ES-I3 (cell line): ENCODE data around the gene ZNF772.
A peak's percentile ranks its signal among the peaks of the same experiment; 100 is the strongest.

Experiments
- H3K36me3 ChIP-seq: 2 replicates; pipeline ENCODE4 v1.6.1; 2013; ENCODE audit warnings: mild to moderate bottlenecking, low read length, control low read depth, moderate library complexity; ENCODE audit not compliant: insufficient read depth
- H3K4me1 ChIP-seq: 2 replicates; pipeline ENCODE4 v1.6.1; 2013; ENCODE audit warnings: mild to moderate bottlenecking, control low read depth, low read length; ENCODE audit not compliant: insufficient read depth
- H3K9ac ChIP-seq: 2 replicates; pipeline ENCODE4 v1.6.1; 2013; ENCODE audit warnings: low read depth, mild to moderate bottlenecking, low read length, moderate library complexity
- H3K9me3 ChIP-seq: 2 replicates; pipeline ENCODE4 v1.6.1; 2013; ENCODE audit warnings: mild to moderate bottlenecking, low read length, moderate library complexity; ENCODE audit not compliant: control insufficient read depth, insufficient read depth

The ZNF772 gene

DNA sequence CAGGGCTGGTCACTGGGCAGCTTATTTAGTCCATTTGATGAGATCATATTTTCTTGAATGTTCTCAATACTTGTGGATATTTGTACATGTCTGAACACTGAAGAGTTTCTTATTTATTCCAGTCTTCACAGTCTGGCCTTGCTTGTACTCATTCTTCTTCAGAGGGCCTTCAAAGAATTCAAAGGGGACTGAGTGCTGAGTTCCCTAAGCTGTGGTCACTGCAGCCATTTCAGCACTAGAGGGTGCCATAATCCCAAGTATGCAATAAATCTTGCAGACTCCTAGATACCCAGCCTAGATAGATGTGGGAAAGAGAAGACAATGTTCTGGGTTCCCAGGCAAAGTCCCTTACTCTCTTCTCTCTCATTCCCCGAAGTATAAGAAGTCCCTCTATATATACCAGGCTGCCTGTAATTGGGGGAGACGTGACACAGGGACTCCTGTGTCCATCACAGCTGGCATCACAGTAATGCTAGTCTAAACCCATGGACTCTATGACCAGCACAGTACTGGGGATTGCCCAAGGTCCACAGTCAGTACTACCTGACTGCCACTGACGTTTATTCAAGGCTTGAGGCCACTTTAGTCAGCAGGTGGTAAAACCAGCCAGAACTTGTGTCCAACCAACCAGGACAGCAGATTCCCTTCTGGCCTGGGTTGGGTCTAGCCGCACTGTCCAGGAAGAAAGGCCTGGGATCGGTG, 11.5 kb downstream of the ZNF772 start:
- Histone ChIP-seq H3K4me1 (no peaks in the 10 kb centered on the region), H3K36me3 (peaks cover 7% of the 10 kb centered on the region; the same call in 1 of the 2 replicates), H3K9ac (no peak overlapping the region), H3K9me3 (peaks cover 26% of the 10 kb centered on the region)

DNA sequence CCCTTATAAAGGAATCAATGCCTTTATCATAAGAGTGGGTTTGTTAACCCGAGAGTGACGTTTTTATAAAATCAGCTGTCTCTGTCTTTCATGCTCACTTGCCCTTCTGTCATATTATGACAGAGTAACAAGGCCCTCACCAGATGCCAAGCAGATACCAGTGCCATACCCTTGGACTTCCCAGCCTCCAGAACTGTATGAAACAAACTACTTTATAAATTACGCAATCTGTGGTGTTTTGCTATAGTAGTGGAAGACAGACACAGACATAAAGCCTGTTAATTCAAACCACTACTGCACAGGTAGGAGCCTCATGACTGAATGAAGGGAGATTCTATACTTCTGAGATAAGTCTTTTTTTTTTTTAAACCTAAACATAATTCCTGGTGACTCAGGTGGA, 25.1 kb downstream of the ZNF772 start:
- H3K9me3 ChIP-seq = no peaks in the 10 kb centered on the region
- H3K4me1 ChIP-seq = no peaks in the 10 kb centered on the region
- no peak overlapping the region for H3K9ac ChIP-seq
- H3K36me3 ChIP-seq = no peaks in the 10 kb centered on the region; the same call in 1 of the 2 replicates

DNA sequence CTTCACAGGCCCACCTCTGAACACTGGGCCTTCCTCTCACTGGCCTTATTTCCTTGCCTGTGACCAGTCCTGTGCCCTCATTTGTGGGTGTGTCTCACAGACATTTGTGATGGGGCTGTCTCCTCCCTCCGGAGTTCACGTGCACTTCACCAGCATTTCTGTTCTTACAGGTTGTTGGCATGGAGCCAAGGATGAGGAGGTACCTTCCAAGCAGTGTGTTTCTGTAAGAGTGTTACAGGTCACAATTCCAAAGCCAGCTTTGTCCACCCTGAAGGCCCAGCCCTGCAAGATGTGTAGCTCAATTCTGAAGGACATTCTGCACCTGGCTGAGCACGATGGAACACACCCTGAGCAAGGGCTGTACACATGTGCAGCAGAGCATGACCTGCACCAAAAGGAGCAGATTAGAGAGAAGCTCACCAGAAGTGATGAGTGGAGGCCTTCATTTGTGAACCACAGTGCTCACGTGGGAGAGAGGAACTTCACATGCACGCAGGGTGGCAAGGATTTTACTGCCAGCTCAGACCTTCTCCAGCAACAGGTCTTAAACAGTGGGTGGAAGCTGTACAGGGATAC, 34.2 kb downstream of the ZNF772 start:
- Histone ChIP-seq H3K4me1 (no peaks in the 10 kb centered on the region), H3K36me3 (peaks cover 10% of the 10 kb centered on the region; the same call in 1 of the 2 replicates), H3K9me3 (no peaks in the 10 kb centered on the region; the same call in 1 of the 2 replicates)

DNA sequence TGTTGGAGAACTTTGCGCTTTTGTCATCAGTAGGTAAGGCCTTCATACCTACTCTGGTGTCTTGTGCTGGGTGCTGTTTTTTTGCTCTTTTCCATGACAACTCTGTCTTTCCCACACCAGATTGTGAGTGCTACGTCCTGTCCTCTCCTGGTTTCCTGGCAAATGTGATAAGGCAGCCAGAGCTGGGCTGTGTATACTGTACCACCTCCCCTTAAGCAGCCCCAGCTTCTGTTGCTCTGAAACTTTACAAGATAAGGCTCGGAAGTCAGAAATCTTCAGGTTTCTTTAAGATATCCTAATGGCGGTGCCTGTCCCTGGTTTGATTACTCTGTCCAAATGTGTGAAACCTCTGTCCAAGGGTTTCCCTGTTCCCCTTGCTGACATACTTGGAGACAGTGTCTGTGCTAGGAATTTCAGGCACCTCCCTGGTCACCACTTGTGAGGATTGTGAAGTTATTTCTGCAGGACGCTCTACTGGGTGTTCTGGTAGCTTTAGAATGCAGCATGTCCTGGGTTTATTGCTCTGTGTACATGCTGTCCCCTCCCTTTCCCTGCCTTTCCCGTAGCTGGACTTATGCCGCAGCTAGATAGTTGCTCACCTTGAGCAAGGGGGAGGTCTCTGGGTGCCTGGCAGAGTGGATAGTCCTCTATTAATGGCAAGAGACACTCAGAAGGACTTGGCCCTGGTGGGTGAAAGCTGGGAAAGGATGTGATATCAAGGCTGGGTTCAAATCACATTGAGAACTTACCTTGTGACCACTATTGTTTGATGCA, 35.2 kb downstream of the ZNF772 start:
- Histone ChIP-seq H3K9ac (no peak overlapping the region), H3K9me3 (no peaks in the 10 kb centered on the region; the same call in 1 of the 2 replicates), H3K4me1 (no peaks in the 10 kb centered on the region), H3K36me3 (peaks cover 10% of the 10 kb centered on the region; the same call in 1 of the 2 replicates)

More for the DNA sequence above, 34.2 kb downstream of the ZNF772 start:
- H3K9ac ChIP-seq = no peak overlapping the region

DNA sequence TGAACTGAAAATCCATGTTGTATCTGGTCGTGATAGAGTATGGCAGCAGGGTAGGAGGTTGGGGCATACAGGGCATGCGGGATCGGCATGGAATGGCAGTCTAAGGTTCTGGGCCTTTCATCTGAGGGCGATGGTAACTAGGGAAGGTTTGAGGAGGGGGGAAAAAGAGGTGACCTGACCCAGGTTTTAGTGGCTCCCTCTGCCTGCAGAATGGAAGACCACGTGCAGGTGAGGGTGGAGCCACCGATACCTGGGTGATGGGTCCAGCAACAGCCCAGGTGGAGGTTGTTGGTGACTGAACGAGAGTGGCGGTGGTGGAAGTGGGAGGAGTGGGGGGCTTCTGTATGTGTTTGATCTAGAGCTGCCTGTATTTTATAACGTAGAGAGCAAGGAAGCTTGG, 38.4 kb downstream of the ZNF772 start:
- H3K9me3 ChIP-seq = no peaks in the 10 kb centered on the region
- H3K36me3 ChIP-seq = peaks cover 7% of the 10 kb centered on the region; the same call in 1 of the 2 replicates
- H3K9ac ChIP-seq = no peak overlapping the region
- peaks cover 7% of the 10 kb centered on the region; the same call in 1 of the 2 replicates for H3K4me1 ChIP-seq

DNA sequence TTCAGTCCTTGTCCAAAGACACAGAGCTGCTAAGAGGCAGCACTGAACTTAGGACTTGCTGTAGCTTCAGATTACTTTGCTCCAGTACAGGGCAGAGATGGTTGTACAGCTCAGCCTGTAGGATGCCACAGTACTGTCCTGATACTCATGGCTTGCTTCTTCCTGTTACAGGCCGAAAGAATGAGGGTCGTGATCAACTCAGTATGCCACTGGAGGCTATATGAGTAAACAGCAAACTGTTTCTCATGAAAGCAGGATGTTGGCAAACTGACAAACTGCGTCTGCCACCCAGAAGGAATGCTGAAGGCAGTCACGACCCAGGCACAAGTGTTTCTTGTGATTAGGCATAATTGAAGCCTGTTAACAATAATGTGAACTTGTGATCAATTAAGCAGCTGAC, 39.4 kb downstream of the ZNF772 start:
- no peaks in the 10 kb centered on the region for H3K36me3 ChIP-seq
- no peak overlapping the region for H3K9ac ChIP-seq
- H3K4me1 ChIP-seq = peaks cover 10% of the 10 kb centered on the region; the same call in 1 of the 2 replicates
- H3K9me3 ChIP-seq = no peaks in the 10 kb centered on the region

DNA sequence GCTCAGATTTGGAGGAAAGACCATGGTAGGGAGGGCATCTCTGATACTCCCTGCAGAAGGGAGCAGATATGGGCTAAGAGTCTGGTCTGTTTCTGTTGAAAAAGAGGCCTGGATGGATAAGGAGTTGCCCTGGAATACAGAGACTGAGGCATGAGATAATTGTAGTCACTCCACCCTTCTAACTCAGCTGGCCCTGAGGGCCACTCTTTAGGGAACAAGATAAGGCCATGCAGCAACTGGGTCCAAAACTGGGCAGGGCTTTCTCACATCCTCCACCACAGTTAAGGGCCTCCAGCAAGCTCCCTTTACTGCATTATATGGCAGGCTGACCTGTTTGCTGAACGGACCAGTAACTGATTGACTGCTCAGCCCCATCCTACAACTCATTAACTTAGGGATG, 40.9 kb downstream of the ZNF772 start:
- Histone ChIP-seq H3K36me3 (no peaks in the 10 kb centered on the region), H3K9me3 (no peaks in the 10 kb centered on the region), H3K4me1 (peaks cover 10% of the 10 kb centered on the region; the same call in 1 of the 2 replicates), H3K9ac (peak overlapping the region; percentile 89)

DNA sequence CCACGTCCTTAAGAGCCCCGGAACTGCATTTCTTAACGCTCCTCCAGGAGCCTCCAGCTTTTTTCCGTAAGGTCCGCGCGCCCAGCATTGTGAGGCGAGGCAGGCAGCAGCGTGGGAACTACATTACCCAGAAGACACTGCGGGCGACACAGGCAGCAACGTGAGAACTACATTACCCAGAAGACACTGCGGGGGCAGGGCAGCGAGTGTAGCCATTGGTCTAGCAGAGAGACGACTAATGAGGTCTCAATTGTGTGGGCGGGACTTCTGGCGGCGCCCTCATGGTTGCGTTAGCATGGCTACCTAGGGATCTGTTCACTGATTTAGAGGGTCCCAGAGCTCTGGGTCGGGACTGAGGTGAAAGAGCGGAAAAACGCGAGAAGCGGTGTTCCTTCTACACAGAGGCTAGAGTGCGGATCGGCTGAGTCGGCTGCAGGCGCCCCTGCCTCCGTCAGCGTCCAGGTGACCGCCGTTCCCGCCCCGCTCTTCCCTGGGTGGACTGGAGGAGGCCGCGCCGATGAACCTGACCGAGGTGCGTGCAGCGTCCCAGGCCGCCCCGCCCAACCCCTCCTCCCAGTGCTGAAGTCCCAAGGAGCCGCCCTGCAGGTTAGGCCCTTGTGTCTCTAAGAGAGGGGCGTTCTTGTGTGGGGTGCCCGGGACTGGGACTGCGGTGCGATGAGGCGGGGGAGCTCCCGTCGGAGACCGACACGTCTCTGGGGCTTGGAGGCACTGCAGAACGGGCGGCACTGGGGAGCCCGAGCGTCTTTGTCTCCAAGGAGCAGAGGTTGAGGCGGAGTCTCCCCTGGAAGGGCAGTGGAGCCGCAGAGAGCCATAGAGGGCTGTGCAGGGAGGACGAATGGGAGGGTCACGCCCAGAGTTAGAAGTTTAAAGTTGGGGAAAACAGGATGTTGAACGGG, 42.0 kb downstream of the ZNF772 start, which contains the start of gene ZNF749:
Gene ZNF749 (plus strand): TSS at position 264 of the 917 bp plus-strand sequence. CDS start 254 bp downstream, at position 518.
- H3K9me3 ChIP-seq = no peaks in the 10 kb centered on the region
- H3K36me3 ChIP-seq = no peaks in the 10 kb centered on the region
- H3K9ac ChIP-seq = peak within 1 kb of the TSS; percentile 89
- H3K4me1 ChIP-seq = peaks cover 10% of the 10 kb centered on the region; the same call in 1 of the 2 replicates

DNA sequence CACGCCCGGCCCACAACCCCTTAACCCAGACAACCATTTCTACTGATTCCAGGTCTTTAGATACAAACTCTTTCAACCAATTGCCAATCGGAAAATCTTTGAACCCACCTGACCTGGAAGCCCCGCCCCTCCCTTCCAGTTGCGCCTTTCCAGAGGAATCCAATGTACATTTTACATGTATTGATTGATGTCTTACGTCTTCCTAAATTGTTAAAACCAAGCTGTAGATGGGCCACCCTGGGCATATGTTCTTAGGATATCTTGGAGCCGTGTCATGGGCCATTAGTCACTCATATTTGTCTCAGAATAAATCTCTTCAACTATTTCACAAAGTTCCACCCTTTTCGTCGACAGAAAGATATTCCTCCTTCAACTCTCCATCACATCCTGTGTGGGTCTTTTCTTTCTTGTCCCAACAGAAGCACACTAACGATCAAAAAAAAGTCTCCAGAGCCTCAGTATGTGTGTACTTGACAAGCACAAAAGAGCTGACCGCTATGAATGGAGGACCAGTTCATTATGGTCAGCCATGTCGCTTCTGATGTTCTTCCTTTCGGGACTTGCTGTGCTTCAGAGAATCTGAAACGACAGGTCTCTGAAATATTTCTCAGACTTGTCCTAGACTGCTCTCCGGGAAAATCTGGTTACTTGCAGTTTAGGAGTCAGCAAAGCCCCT, 42.8 kb downstream of the ZNF772 start:
- peak overlapping the region; percentile 89 for H3K9ac ChIP-seq
- no peaks in the 10 kb centered on the region for H3K9me3 ChIP-seq
- peaks cover 10% of the 10 kb centered on the region; the same call in 1 of the 2 replicates for H3K4me1 ChIP-seq
- H3K36me3 ChIP-seq = no peaks in the 10 kb centered on the region

DNA sequence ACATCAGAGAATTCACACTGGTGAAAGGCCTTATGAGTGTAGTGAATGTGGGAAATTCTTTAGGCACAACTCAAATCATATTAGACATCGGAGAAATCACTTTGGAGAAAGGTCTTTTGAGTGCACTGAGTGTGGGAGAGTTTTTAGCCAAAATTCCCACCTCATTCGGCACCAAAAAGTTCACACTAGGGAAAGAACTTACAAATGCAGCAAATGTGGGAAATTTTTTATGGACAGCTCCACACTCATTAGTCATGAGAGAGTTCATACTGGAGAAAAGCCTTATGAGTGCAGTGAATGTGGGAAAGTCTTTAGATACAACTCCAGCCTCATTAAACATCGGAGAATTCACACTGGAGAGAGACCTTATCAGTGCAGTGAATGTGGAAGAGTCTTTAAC, 56.3 kb downstream of the ZNF772 start:
- no peaks in the 10 kb centered on the region for H3K9me3 ChIP-seq
- no peaks in the 10 kb centered on the region for H3K4me1 ChIP-seq
- peaks cover 9% of the 10 kb centered on the region for H3K36me3 ChIP-seq
- H3K9ac ChIP-seq = no peak overlapping the region

DNA sequence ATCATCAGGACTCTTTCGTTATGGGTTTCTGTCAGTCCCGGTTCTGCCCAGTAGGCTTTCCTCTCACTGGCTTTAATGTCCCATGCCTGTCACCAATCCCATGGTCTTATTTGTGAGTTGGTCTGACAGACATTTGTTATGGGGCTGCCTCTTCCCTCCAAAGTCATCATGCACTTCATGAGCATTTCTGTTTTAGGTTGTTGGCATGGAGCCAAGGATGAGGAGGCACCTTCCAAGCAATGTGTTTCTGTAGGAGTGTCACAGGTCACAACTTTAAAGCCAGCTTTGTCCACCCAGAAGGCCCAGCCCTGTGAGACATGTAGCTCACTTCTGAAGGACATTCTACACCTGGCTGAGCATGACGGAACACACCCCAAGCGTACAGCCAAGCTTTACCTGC, 57.9 kb downstream of the ZNF772 start:
- Histone ChIP-seq H3K9me3 (no peaks in the 10 kb centered on the region), H3K36me3 (peaks cover 9% of the 10 kb centered on the region), H3K9ac (no peak overlapping the region), H3K4me1 (no peaks in the 10 kb centered on the region)
